GM12878 (cell line): Measurements from ENCODE around the gene KRTAP5-2. TPM values are rescaled to one million over a fixed set of nuclear protein-coding genes. Genes with fewer than 3 reads are reported as not detected.

Experiments used
- ATAC-seq: fragments of 200-7000 bp; cut with Tn5 transposase; 3 replicates; pipeline ENCODE4 v1.9.1; 2020; ENCODE audit warnings: mild to moderate bottlenecking, moderate library complexity
- BruUV-seq: library from RNA; stranded (reverse); fragments of 400-500 nt; replicated peaks from 2 replicates; lab custom pipeline; 2021; lab: Mats Ljungman, UMichigan
- CTCF ChIA-PET: fragments of 300-600 bp; sonication (Branson Sonifier 250); formaldehyde crosslinking; extraction: SDS; loops from one replicate; lab custom pipeline; 2021; ENCODE audit warnings: inconsistent platforms; lab: Yijun Ruan, JAX
- POLR2A ChIA-PET: fragments of 350-600 bp; formaldehyde crosslinking; extraction: SDS; loops from one replicate; lab custom pipeline; 2021; ENCODE audit warnings: inconsistent platforms; lab: Charles Lee
- RAD21 ChIA-PET: fragments of 300-600 bp; sonication (Branson Sonifier 250); formaldehyde crosslinking; loops from one replicate; lab custom pipeline; 2023; ENCODE audit warnings: antibody characterized with exemption; ENCODE audit not compliant: unreplicated experiment; lab: Charles Lee
- SMC1A ChIA-PET: fragments of 300-600 bp; sonication (Branson Sonifier 250); formaldehyde crosslinking; loops from one replicate; lab custom pipeline; 2023; ENCODE audit not compliant: unreplicated experiment, uncharacterized antibody; lab: Charles Lee
- DNase-seq: peaks from one replicate; pipeline ENCODE4 v3.0.0-alpha.2; 2011; ENCODE audit warnings: low read depth, low spot score
- FAIRE-seq: peaks from 3 replicates; lab custom pipeline; 2011; peaks lifted over from hg19 to GRCh38; lab: Jason Lieb, UNC
- H2AFZ ChIP-seq: 2 replicates; pipeline ENCODE4 v1.6.0; 2011; ENCODE audit warnings: low read depth, low read length, control low read depth; ENCODE audit not compliant: control insufficient read depth
- H3K27ac ChIP-seq: 2 replicates; pipeline ENCODE4 v1.5.1; 2011; ENCODE audit warnings: control low read depth; ENCODE audit not compliant: control insufficient read depth, insufficient read depth
- H3K27me3 ChIP-seq, 2 experiments: replicated peaks in 1 of 2; 2 replicates each; pipeline versions ENCODE4 v1.6.0 to v1.6.1; 2011; ENCODE audit warnings: low read length in 1 of 2; ENCODE audit not compliant: control insufficient read depth in 2 of 2, insufficient read depth in 2 of 2
- H3K36me3 ChIP-seq, 2 experiments: 2 replicates each; pipeline ENCODE4 v1.5.1; 2011; ENCODE audit warnings: low read length in 1 of 2; ENCODE audit not compliant: control insufficient read depth in 2 of 2, insufficient read depth in 2 of 2
- H3K4me1 ChIP-seq: 2 replicates; pipeline ENCODE4 v1.6.1; 2011; ENCODE audit warnings: mild to moderate bottlenecking, low read length, moderate library complexity, mixed read lengths; ENCODE audit not compliant: control insufficient read depth, insufficient read depth
- H3K4me2 ChIP-seq: 2 replicates; pipeline ENCODE4 v1.6.0; 2011; ENCODE audit warnings: control low read depth; ENCODE audit not compliant: control insufficient read depth, insufficient read depth
- H3K4me3 ChIP-seq: fragments of 200-600 bp; sonication (generic); 2 replicates; pipeline ENCODE4 v1.5.1; 2016
- H3K79me2 ChIP-seq: 2 replicates; pipeline ENCODE4 v1.6.0; 2011; ENCODE audit warnings: low read length; ENCODE audit not compliant: control insufficient read depth, insufficient read depth
- H3K9ac ChIP-seq: 2 replicates; pipeline ENCODE4 v1.8.0; 2011; ENCODE audit warnings: low read length, control low read depth, mixed read lengths; ENCODE audit not compliant: control insufficient read depth, insufficient read depth
- H3K9me3 ChIP-seq: replicated peaks from 3 replicates; pipeline ENCODE4 v1.5.1; 2011; ENCODE audit warnings: mild to moderate bottlenecking, low read length; ENCODE audit not compliant: control insufficient read depth, insufficient read depth
- H4K20me1 ChIP-seq: 2 replicates; pipeline ENCODE4 v1.6.0; 2011; ENCODE audit not compliant: control insufficient read depth, insufficient read depth
- BACH1 ChIP-seq: fragments of 450-650 bp; IDR thresholded peaks from 2 replicates; pipeline ENCODE4 v1.6.1; 2017; ENCODE audit warnings: mild to moderate bottlenecking, borderline replicate concordance
- IRF4 ChIP-seq: IDR thresholded peaks from 2 replicates; pipeline ENCODE4 v1.6.1; 2011; ENCODE audit warnings: low read depth, low read length
- POU2F2 ChIP-seq: IDR thresholded peaks from 3 replicates; pipeline ENCODE4 v1.6.1; 2011; ENCODE audit warnings: low read depth, mild to moderate bottlenecking, low read length, borderline replicate concordance
- TCF3 ChIP-seq: IDR thresholded peaks from 2 replicates; pipeline ENCODE4 v1.6.1; 2012; ENCODE audit warnings: low read depth, mild to moderate bottlenecking, low read length, borderline replicate concordance; ENCODE audit not compliant: insufficient read depth
- WGBS: methylation state at CpG from one replicate; pipeline ENCODE4 v1.1.6; 2016; ENCODE audit warnings: low lambda C conversion rate; ENCODE audit not compliant: insufficient replicate concordance, insufficient coverage; ENCODE audit errors: missing lambda C conversion rate; 5-methylcytosine and 5-hydroxymethylcytosine counted together
- in situ Hi-C: fragments of 300-500 bp; cut with MboI; formaldehyde crosslinking; loops from 9 replicates; pipeline ENCODE4 v1.14.3; 2018; ENCODE audit warnings: mixed read lengths
- intact Hi-C: fragments of 100-400 bp; cut with micrococcal nuclease; formaldehyde crosslinking; loops from one replicate; pipeline ENCODE4 v1.14.2; 2022; ENCODE audit not compliant: unreplicated experiment
- polyA plus RNA-seq, 11 experiments: library from polyadenylated mRNA; depleted of rRNA in 4 of 11; unstranded in 6 of 11; stranded (reverse) in 5 of 11; fragments of >200 nt; fragmentation: Nextera tagmentation in 4 of 11; fragmentation: Illumina TruSeq in 1 of 11; extraction: Ambion mirVana in 4 of 11; extraction: Trizol in 1 of 11; gene quantifications; 1 replicate in 1 of 11; 2 replicates in 10 of 11; pipeline versions ENCODE4 v1.2.1 to v1.2.3, GENCODE V29; 2011 to 2016; ENCODE audit warnings: inconsistent platforms in 2 of 11, missing spikeins in 2 of 11, low read depth in 1 of 11
- total RNA-seq, 4 experiments: library from RNA; depleted of rRNA in 3 of 4; stranded (reverse); fragments of >200 nt in 3 of 4; fragmentation: Illumina TruSeq in 1 of 4; extraction: Trizol in 1 of 4; gene quantifications; 2 replicates each; pipeline versions ENCODE4 v1.2.1 to v1.2.3, GENCODE V29; 2013 to 2021

The KRTAP5-2 gene
- total and polyA plus RNA-seq, 10 of the 15 experiments (the other 5 are each of a cell fraction or from before 2014, with no cell fraction given) = not detected

DNA sequence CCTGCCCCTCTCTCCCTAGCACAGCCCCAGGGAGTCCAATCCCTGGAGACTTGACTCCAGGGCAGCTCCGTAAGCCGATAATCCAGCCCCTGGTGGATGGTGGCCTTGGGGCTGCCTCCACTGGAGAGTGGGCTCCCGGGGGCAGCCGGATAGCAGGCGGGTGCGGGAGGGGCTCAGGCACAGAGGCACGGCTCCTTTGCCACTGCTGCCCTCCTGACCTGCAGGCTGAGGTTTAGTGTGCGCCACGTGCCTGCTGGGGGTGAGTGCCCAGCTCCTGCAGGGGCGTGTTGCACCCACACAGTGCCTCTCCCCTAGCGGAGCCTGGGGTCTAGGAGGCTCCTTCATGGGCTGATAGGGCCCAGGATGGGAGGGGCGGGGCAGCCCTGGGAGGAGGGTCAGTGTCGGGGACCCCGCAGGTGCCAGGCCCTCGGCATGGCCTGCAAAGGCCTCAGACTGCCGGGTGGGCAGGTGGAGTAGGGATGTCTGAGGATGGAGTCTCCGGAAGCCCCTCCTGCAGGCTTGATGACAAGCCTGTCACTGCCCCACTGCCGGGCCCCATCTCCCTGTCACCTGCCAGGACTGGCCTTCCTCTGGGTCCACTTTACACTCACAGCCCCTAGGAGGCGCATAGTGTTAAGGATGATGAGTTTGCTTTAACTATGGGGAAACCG lies 31.6 kb downstream of the KRTAP5-2 start (continued):
- TF ChIP-seq POU2F2 (no peak), BACH1 (no peak), TCF3 (no peak)

DNA sequence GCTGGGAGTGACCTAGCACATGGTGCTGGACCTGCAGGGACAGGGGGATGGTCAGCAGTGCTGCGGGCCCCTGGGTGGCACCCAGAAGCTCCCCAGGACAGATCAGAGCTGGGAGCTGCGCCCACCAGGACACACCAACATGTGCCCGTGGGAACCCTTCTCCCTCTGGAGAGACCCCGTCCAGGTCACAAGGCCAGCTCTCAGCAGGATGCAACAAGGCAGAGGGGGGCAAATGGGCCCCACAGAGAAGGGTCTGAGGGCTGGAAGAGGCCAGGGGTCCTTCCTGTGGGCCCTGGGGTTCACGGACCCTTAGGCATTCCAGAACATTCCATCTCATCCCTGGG lies 32.2 kb downstream of the KRTAP5-2 start:
- H4K20me1 ChIP-seq = no peaks in the 10 kb centered on the region
- intact Hi-C loops (no loop called here), in situ Hi-C loops (no loop called here)
- H3K4me1 ChIP-seq = no peaks in the 10 kb centered on the region
- H3K36me3 ChIP-seq = no peaks in the 10 kb centered on the region
- H3K4me3 ChIP-seq = no peak overlapping the region
- H3K4me2 ChIP-seq = no peak overlapping the region
- no peak overlapping the region for H2AFZ ChIP-seq
- peaks cover 0 to 3% of the 10 kb centered on the region in 2 experiments; a peak in 3 of 4 replicates for H3K27me3 ChIP-seq
- no peaks in the 10 kb centered on the region for H3K79me2 ChIP-seq
- ChIA-PET RAD21 (interaction anchor here (1.7 kb wide), 1 partner anchor 9 kb away, joined by 5 read pairs; no protein-coding TSS in a partner anchor), CTCF (interaction anchor here (1.8 kb wide), 1 partner anchor 9 kb away, joined by 12 read pairs; no protein-coding TSS in a partner anchor), POLR2A (no interaction called here), SMC1A (no interaction called here)
- no TSS peak for BruUV-seq
- H3K9ac ChIP-seq = no peak overlapping the region
- ATAC-seq (no peak), FAIRE-seq (no peak), DNase-seq (no peak)
- no peak overlapping the region for H3K27ac ChIP-seq
- no peaks in the 10 kb centered on the region for H3K9me3 ChIP-seq
- 18% methylated on average over 5 of the region's 5 CpGs for WGBS
- no peak for TF ChIP-seq IRF4
